ENCODE results near the gene DDR2. TPM values are rescaled to one million over a fixed set of nuclear protein-coding genes. Genes with fewer than 3 reads are reported as not detected.

The DDR2 gene
- total RNA-seq, 1 donor from 2014 or later, result 51.4 TPM

GRCh38 chr1:162695687-162696086, 63.4 kb downstream of the DDR2 start:
- no peak for DNase-seq (ENCODE audit: low read depth)

GRCh38 chr1:162696286-162696862, 64.1 kb downstream of the DDR2 start:
- peak; percentile 95 for DNase-seq (ENCODE audit: low read depth)

- DNase-seq (ENCODE audit: low read depth), result no peak
Measured at GRCh38 chr1:162697140-162697895, 65.1 kb downstream of the DDR2 start.

GRCh38 chr1:162699366-162699765, 67.1 kb downstream of the DDR2 start:
- no peak for DNase-seq (ENCODE audit: low read depth)

GRCh38 chr1:162700131-162700530, 67.9 kb downstream of the DDR2 start:
- no peak for DNase-seq (ENCODE audit: low read depth)

GRCh38 chr1:162701286-162701685, 69.0 kb downstream of the DDR2 start:
- no peak for DNase-seq (ENCODE audit: low read depth)

- DNase-seq (ENCODE audit: low read depth), result no peak
Measured at GRCh38 chr1:162702628-162703027, 70.4 kb downstream of the DDR2 start.

- no peak for DNase-seq (ENCODE audit: low read depth)
Measured at GRCh38 chr1:162703708-162704107, 71.4 kb downstream of the DDR2 start.

GRCh38 chr1:162704673-162705424, 72.6 kb downstream of the DDR2 start:
- no peak for DNase-seq (ENCODE audit: low read depth)

GRCh38 chr1:162706003-162706402, 73.7 kb downstream of the DDR2 start:
- DNase-seq (ENCODE audit: low read depth), result no peak

GRCh38 chr1:162706606-162707005, 74.3 kb downstream of the DDR2 start:
- DNase-seq (ENCODE audit: low read depth), result no peak

GRCh38 chr1:162708286-162708685, 76.0 kb downstream of the DDR2 start:
- DNase-seq (ENCODE audit: low read depth), result no peak

GRCh38 chr1:162709132-162709860, 77.0 kb downstream of the DDR2 start:
- no peak for DNase-seq (ENCODE audit: low read depth)

- DNase-seq (ENCODE audit: low read depth), result no peak
Measured at GRCh38 chr1:162709870-162710269, 77.6 kb downstream of the DDR2 start.

GRCh38 chr1:162710345-162710744, 78.1 kb downstream of the DDR2 start:
- peak; percentile 32 for DNase-seq (ENCODE audit: low read depth)

- no peak for DNase-seq (ENCODE audit: low read depth)
Measured at GRCh38 chr1:162710780-162711465, 78.7 kb downstream of the DDR2 start.

GRCh38 chr1:162712317-162713029, 80.2 kb downstream of the DDR2 start:
- no peak for DNase-seq (ENCODE audit: low read depth)

- DNase-seq (ENCODE audit: low read depth), result no peak
Measured at GRCh38 chr1:162716123-162716522, 83.9 kb downstream of the DDR2 start.

GRCh38 chr1:162716552-162716951, 84.3 kb downstream of the DDR2 start:
- no peak for DNase-seq (ENCODE audit: low read depth)

GRCh38 chr1:162717548-162718184, 85.4 kb downstream of the DDR2 start:
- DNase-seq (ENCODE audit: low read depth), result no peak
